DMS153 treated with DMSO at 0.1 percent for 48 hours (cell line): ENCODE results near the gene BRSK1.

ENCODE experiments used
- DNase-seq: peaks from one replicate; lab custom pipeline; 2025; ENCODE audit not compliant: unreplicated experiment; lab: John Stamatoyannopoulos, UW

Gene BRSK1

DNA sequence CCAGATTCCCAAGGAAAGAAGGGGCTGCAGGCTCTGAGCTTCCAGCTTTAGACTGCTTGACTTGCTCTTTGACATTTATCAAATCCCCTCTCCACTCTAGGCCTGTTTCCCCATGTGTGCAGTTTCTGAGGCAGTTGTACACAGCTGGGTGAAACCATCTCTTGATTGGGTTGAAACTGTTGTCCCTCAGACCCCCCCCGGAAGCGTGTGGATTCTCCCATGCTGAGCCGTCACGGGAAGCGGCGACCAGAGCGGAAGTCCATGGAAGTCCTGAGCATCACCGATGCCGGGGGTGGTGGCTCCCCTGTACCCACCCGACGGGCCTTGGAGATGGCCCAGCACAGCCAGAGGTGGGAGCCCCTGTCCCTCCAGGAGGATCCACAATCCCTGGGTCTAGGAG lies 19.7 kb downstream of the BRSK1 start:
- DNase-seq = no peak

DNA sequence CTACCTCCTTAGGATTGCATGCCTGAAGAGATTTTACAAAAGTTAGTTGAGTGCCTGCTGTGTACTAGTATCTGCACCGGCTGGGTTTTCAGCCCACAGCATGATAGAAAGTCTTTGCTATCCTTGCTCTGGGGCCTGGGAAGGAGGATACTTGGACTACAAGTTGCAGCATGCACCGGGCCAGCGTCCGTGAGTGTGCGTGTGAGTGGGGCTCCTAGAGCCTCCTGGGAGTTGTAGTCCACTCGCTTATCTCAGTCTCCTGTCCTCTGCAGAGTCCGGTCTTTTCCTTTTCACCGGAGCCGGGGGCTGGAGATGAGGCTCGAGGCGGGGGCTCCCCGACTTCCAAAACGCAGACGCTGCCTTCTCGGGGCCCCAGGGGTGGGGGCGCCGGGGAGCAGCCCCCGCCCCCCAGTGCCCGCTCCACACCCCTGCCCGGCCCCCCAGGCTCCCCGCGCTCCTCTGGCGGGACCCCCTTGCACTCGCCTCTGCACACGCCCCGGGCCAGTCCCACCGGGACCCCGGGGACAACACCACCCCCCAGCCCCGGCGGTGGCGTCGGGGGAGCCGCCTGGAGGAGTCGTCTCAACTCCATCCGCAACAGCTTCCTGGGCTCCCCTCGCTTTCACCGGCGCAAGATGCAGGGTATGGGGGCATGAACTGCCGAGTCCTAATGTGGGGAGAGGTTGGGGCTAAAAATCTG lies 20.6 kb downstream of the BRSK1 start:
- DNase-seq = peak; percentile 7

DNA sequence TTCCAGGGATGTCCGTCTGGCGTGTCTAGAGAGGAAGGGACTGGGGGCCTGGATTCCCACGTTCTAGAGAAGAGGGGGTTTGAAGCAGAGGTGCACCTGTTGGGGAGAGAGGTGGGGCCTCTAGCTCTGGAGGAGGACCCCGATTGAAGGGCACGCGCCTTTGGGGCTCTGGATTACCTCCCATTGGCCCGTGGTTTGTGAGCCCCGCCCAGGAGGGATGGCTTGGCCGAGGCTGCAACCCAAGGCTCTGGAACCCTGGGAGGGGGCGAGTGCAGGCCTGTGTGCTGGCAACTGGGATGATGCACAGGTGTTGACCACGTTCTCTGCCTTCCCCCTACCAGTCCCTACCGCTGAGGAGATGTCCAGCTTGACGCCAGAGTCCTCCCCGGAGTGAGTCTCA lies 21.2 kb downstream of the BRSK1 start:
- DNase-seq = no peak

DNA sequence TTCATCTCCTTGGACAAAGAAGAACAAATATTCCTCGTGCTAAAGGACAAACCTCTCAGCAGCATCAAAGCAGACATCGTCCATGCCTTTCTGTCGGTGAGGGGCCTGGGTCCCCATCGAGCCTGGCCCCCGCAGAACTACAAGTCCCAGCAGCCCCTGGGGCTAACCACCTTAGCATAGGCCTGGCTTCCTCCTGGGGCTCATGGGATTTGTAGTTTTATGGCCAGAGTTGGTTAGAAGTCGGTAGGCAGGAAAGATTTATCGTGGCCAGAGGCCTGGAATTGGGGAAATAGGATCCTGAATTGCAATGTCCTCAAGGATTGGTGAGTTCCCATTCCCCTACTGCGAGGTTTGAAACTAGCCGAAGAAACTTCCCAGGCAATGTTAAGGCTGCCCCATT lies 21.7 kb downstream of the BRSK1 start:
- no peak for DNase-seq

DNA sequence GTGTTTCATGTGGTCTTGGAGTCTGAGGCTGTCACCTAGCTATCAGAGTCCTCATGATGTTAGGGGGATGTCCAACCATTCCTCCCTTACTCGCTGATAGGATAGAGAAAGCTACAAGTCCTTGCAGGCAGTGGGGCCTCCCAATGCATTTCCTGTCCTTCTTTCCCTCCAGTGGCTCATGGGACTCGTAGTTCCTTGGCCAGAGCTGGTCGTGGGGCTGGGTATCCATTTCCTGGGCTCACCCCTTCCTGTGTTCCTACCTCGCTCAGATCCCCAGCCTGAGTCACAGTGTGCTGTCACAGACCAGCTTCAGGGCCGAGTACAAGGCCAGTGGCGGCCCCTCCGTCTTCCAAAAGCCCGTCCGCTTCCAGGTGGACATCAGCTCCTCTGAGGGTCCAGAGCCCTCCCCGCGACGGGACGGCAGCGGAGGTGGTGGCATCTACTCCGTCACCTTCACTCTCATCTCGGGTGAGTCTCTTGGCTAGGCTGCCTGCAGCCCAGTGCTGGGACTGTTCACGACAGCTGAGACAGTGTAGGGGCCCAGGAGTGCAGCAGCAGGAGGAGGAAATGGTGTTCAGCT lies 22.3 kb downstream of the BRSK1 start:
- no peak for DNase-seq

DNA sequence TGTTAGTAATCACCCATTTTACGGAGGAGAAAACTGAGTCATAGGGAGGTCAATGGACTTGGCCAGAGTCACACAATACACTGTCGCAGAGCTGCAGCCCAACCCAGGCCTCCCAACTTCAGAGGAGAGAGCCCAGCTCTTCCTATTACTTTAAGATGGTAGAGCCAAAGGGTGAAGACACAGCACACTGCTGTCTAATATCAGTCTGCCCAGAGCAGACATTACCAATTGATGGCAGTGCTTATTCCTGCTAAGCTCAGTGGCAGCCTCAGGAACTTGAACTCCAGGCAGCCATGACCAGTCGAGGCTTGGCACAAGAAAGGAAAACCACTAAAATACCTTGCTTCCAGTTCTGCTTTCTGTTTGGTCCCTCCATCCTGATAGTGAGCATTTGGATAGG lies 22.9 kb downstream of the BRSK1 start:
- DNase-seq = no peak

DNA sequence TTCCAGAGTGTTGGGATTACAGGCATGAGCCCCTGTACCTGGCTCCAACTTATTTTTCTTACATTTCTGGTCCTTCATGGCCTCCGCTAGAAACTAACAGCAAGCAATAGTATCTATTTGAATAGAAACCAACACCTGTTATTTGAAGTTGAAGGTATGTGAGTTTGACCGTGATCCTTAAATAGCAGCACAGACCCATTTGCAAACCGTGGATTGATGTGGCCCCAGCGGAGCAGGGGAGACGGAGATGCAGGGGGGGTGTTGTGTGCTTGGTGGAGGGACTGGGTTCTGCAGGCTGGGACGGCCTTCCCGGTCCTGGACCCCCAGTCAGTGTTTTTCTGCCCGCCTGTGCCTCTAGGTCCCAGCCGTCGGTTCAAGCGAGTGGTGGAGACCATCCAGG lies 24.5 kb downstream of the BRSK1 start:
- DNase-seq = no peak

DNA sequence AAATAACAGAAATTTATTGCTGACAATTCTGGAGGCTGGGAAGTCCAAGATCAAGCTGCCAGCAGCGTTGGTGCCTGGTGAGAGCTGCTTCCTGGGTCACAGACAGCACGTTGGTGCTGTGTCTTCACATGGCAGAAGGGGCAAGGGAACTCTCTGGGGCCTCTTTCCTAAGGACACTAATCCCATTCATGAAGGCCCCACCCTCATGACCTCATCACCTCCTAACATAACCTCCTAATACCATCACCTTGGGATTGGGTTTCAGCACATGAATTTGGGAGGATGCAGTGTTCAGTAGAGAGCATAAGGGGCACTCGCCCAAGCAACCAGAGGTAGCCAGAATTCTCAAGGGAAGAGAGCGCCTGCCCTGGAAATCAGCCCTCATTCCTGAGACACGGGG lies 25.7 kb downstream of the BRSK1 start:
- DNase-seq = no peak

DNA sequence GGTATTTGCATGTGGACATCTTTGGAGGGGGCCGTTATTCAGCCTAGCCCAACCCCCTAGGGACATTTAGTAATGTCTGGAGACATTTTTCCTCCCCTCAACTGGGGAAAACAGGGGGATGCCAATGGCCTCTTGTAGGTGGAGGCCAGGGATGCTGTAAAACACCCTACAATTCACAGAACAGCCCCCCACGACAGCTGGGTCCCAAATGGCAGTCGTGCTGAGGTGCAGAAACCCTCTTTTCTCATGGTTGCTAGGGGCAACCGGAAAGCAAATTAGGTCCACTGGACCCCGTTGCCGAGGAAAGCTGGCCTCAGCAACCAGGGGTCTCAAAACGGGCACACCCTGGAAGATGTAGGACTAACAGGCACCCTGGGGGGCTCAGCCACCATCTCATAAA lies 26.7 kb downstream of the BRSK1 start:
- DNase-seq = no peak

DNA sequence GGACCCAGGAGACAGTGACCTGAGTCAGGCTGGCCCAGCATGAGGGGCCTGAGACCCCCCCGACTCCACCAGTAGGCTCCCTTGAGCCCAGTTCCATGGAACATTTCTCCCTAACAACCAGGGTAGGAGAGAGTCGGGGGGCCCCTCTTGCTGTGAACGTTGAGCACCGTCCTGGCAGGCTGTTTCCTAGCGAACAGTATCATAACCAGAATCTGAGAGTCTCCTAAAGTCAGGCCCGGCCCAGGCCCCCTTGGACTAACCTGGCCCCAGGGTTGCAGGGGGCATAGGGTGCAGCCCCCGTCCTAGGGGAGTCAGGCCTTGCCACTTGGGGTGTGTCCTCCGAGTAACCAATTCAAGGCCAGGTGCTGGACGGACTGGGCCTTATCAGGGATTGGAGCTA lies 27.6 kb downstream of the BRSK1 start:
- no peak for DNase-seq

DNA sequence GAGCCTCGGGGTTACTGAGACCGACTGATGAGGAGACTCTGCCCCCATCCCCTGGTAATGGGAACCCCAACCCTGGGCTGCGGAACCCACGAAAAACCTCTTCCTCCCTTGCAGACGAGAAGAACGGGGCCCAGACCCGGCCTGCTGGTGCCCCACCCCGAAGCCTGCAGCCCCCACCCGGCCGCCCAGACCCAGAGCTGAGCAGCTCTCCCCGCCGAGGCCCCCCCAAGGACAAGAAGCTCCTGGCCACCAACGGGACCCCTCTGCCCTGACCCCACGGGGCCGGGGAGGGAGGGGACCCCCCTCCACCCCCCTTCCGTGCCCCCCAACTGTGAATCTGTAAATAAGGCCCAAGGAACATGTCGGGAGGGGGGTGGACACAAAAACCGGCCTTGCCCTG lies 28.0 kb downstream of the BRSK1 start:
- no peak for DNase-seq

DNA sequence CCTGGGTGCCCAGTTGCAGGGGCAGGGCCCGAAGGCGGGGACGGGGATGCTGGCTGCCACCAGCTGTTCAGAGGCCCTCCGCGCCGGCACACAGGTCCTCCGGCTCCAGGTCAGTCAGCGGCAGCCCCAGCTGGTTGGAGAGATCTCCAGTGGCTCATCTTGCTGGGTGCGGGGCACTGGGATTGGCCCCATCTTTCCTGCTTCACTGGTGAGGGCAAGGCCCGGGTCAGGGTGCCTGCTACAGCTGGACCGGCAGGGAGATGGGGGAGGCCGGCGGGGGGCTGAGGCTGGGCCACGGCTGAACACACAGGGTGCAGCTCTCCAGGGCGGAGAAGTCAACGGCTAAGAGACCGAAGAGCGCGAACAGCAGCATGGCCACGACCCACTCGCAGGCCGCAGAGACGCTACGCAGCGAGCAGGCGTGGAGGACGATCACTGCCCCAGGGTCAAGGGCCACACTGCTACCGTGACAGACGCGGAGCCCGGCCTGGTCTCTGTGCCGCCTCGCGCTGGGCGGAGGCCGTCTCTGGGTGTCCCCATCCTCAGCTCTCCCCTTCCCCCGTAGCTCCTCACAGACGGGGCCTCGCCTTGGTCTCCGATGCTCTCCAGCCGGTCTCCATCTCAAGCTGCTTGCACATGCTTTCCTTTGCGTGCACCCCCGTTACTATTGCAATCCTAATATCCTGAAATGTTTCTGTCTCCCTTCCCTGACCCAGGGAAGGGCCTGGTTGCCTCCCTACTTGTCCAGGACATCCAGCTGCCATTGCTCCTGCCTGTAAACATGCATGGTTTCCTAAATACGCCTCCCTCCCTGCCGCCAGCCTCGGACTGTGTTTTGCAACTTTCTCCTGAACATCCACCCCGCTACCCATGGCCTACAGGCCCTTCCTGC lies 29.1 kb downstream of the BRSK1 start:
- no peak for DNase-seq

DNA sequence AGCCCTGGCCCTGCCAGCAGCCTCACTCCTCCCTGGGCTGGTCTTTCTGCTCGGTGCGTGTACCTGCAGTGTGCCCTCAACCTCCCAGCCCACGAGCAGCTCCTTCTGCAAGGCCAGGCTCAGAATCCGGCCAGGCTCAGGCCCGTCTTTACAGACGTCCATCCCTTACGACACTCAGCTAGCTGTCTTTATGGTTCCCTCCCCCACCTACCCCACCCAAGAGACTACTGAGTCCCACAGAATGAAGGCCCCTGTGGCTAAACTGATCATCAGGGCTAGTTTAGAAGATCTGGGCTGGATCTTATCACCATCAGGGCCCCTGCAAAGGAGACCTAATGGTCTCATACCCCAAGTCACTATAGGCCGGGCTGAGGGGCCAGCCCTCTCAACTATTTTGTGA lies 30.6 kb downstream of the BRSK1 start:
- DNase-seq = no peak

DNA sequence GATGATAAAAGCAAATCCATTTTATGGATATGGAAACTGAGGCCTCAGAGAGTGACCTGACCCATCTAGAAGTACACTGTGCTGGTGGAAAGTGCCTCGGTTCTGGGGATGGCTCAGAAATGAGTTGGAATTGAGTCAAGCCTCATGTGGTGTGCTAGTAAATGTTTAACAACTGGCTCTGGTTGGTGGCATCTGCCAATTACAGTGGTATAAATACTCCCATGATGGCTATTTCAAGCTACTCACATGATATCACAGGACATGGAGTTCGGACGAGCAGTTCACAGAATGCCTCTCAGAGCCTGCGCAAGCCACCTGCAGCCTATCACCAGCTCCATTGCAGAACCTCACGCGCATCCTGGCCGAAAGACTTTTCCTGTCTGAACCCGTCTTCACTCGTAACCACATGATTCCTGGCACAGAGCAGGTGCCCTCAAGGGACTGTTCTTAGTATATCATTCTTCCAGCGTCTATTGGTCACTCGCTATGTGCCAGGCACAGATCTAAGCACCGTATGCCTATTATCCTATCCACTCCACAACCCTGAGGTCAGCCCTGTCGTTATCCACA lies 32.2 kb downstream of the BRSK1 start:
- no peak for DNase-seq

DNA sequence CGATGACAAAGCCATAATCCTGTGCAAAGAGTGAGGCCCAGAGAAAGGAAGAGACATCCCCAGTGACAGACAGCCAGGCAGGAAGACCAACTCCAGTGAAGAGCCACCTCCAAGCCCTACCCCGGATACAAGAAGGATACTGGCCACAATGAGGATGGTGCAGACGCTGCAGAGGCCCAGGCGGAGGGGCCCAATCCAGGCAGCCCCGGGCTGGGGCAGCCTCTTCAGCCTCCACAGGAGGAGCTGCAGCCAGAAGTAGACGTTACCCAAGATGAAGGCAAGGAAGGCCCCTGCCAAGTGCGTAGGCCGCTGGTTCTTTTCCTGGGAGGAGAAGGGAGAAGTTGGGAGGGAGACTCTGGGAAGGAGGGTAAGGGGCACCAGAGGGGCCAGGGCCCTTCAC lies 32.8 kb downstream of the BRSK1 start:
- no peak for DNase-seq

DNA sequence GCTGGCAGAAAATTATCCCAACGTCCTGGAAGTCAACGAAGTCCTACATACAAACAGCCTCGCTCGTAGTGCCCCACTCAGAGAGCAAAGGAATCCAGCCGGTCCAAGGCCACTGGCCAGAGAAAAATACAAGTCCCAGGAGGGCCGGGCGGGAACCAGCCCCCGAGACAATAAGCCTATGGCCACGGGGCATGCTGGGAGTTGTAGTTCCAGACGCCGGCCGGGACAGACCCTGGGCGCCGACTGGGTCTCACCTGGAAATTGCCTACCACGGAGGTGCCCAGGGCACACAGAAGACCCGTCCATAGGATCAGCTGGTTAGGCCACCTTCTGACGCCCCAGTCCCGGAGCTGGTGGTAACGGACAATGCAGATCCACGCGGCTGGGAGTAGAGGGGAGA lies 36.0 kb downstream of the BRSK1 start:
- DNase-seq = no peak

DNA sequence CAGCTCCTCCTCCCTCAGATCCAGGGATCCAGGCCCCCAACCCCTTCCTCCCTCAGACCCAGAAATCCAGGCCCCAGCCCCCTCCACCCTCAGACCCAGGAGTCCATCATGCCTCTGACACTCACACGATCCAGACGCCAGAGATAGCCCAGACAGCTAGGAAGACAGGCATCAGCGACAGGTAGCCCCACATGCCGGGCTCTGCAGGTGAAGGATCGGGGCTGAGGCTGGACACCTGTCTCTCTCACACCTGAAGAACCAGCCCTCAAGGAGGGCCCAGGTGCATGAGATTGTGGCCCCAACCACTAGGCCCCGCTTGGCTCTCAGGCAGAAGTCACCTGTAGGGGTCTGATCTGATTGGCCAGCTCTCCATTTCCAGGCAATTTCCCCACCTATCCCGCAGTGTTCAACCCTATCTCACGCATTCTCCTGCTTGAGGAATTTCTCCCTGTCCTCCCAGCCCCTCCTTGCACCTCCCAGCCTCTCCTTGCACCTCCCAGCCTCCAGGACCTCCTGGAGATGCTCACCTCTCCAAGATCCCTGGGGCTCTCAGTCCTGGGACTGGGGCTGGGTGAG lies 37.1 kb downstream of the BRSK1 start:
- DNase-seq = no peak

DNA sequence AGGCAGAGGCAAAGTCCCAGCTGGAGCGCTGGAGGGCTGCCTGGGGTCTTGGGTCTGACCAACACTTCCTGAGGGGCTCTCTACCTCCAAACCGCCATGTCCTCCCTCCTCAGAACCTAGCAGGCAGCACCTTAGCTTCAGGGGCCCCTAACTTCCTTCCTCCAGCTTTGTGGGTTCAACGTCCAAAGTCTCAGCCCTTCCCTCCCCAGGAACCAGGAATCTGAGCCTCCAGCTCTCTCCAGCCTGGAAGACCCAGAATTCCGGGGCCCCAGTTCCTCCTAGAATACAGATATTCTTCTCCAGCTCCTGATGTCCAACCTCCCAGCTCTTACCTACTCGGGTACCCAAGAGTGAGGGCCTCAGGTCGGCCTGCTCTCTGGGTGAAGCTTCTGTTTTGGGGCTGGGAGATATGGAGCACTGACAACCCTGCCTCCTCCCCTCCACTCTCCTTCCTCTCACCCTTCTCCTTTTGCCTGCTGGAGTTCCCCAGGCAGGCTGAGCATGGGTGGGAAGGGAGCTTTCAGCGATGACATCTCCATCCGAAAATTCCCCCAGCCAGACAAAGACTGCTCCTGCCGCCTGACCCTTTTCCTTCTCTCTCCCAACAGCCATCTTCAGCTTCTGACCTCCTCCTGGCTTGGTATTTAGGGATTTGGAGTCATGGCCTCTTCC lies 37.8 kb downstream of the BRSK1 start:
- no peak for DNase-seq

DNA sequence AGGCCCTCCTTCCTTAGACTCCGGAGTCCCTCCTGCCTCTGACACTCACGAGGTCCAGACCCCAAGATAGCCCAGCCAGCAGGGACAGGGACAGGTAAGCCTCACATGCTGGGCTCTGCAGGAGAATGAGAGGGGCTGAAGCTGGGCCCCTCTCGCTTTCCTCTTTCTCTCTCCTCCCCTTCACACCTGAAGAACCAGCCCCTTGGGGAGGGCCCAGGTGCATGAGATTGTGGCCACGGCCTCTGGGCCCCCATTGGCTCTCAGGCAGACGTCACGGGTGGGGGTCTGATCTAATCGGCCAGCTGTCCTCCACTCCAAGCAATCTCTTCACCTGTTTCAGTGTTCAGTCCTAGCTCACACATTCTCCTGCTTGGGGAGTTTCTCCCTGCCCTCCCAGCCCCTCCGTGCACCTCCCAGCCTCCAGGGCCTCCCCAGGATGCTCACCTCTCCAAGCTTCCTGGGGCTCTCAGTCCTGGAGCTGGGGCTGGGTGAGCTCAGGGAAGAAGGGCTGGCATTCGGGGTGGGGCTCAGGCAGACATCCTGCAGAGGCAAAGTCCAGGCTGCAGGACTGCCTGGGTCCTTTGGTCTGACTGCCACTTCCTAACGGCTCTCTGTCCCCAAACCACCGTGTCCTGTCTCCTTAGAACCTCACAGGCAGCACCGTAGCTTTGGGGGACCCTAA lies 38.5 kb downstream of the BRSK1 start:
- no peak for DNase-seq

DNA sequence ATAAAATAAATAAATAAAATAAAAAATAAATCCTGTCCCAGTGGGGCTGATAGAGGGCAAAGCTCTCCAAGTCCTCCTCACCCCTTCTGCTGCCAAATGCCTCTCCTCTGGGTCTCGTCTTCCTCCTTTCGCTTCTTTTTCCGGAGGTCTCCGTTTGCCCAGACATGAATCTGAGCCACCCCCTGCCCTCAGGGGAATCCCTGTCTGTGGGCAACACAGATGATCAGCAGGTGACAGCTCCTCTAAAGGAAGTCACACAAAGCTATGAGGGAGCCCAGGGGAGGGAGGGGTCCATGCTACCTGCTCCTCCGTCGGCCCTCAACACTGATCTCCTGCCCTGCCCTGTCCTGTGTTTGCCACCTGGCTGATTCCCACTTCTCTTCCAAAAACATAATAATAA lies 40.9 kb downstream of the BRSK1 start:
- DNase-seq = no peak
